Vagina (tissue), 2 donors: ENCODE results near the gene FAM32A. TPM values are rescaled to one million over a fixed set of nuclear protein-coding genes. Genes with fewer than 3 reads are reported as not detected.
"Not testable (repeated sequence)": the region's sequence is repeated elsewhere in the genome, so short reads cannot be mapped to it uniquely, and the experiment has no call there.

ENCODE experiments used
- DNase-seq, 2 donors: peaks; one replicate each; pipeline ENCODE4 v3.0.0-alpha.2; 2017; ENCODE audit errors: extremely low spot score in 2 of 2
- H3K27ac ChIP-seq: fragments of 200-600 bp; sonication (generic); one replicate; pipeline ENCODE4 v1.5.1; 2019
- H3K27me3 ChIP-seq: fragments of 200-600 bp; sonication (generic); one replicate; pipeline ENCODE4 v1.5.1; 2019
- H3K36me3 ChIP-seq, 2 donors: fragments of 200-600 bp; sonication (generic); one replicate each; pipeline ENCODE4 v1.5.1; 2017 to 2019
- H3K4me1 ChIP-seq: fragments of 200-600 bp; sonication (generic); one replicate; pipeline ENCODE4 v1.5.1; 2019
- H3K4me3 ChIP-seq, 2 donors: fragments of 200-600 bp; sonication (generic); 1 replicate in 1 of 2; 2 replicates in 1 of 2; pipeline ENCODE4 v1.5.1; 2016 to 2019
- H3K9me3 ChIP-seq: fragments of 200-600 bp; sonication (generic); one replicate; pipeline ENCODE4 v1.5.1; 2019
- CTCF ChIP-seq, 3 experiments: fragments of 450-650 bp in 2 of 3; fragments of 200-600 bp in 1 of 3; sonication (generic) in 1 of 3; IDR thresholded peaks; one replicate each; pipeline ENCODE4 v1.5.1; 2017 to 2019; ENCODE audit warnings: antibody characterized with exemption in 3 of 3, mild to moderate bottlenecking in 2 of 3, moderate library complexity in 2 of 3
- POLR2A ChIP-seq, 2 donors: fragments of 450-650 bp; IDR thresholded peaks; one replicate each; pipeline ENCODE4 v1.6.1; 2017; ENCODE audit warnings: antibody characterized with exemption in 2 of 2, mild to moderate bottlenecking in 2 of 2, moderate library complexity in 2 of 2
- POLR2AphosphoS5 ChIP-seq, 2 donors: sonication (generic); formaldehyde crosslinking; IDR thresholded peaks; one replicate each; pipeline ENCODE4 v1.9.0; 2017; ENCODE audit warnings: antibody characterized with exemption in 2 of 2, mild to moderate bottlenecking in 2 of 2, low read depth in 1 of 2; ENCODE audit not compliant: insufficient read depth in 1 of 2
- intact Hi-C: fragments of 100-400 bp; cut with DNase I; formaldehyde crosslinking; loops from one replicate; pipeline ENCODE4 v1.15.1; 2023
- total RNA-seq: library from RNA; depleted of rRNA; stranded (reverse); fragments of >200 nt; gene quantifications from one replicate; pipeline ENCODE4 v1.2.3, GENCODE V29; 2016

The FAM32A gene
- total RNA-seq, 1 donor from 2014 or later, result 57.2 TPM

GRCh38 chr19:16175954-16176353 is 9.3 kb upstream of the FAM32A start:
- no peak for TF ChIP-seq POLR2AphosphoS5 (IDR thresholded peaks at IDR 0.05; ENCODE audit: insufficient read depth in 1 of 2, low read depth in 1 of 2)
- TF ChIP-seq CTCF (IDR thresholded peaks at IDR 0.05), result no peak
- TF ChIP-seq POLR2A (IDR thresholded peaks at IDR 0.05), result no peak
- Histone ChIP-seq H3K36me3 (no peaks in the 10 kb centered on the region), H3K4me3 (no peak overlapping the region), H3K4me1 (no peaks in the 10 kb centered on the region), H3K9me3 (no peaks in the 10 kb centered on the region), H3K27ac (no peak overlapping the region), H3K27me3 (no peaks in the 10 kb centered on the region)
- intact Hi-C loops, result no loop called here
- DNase-seq, result no peak

GRCh38 chr19:16178866-16179265 is 6.3 kb upstream of the FAM32A start:
- H3K4me1 ChIP-seq, H3K27ac ChIP-seq, H3K36me3 ChIP-seq, H3K4me3 ChIP-seq, DNase-seq, intact Hi-C loops, H3K27me3 ChIP-seq, H3K9me3 ChIP-seq: not testable (repeated sequence)

GRCh38 chr19:16180611-16181010 is 4.6 kb upstream of the FAM32A start:
- TF ChIP-seq POLR2AphosphoS5 (IDR thresholded peaks at IDR 0.05; ENCODE audit: insufficient read depth in 1 of 2, low read depth in 1 of 2), result no peak
- TF ChIP-seq POLR2A (IDR thresholded peaks at IDR 0.05), result no peak
- TF ChIP-seq CTCF (IDR thresholded peaks at IDR 0.05), result no peak
- no peak for DNase-seq
- Histone ChIP-seq H3K36me3 (no peaks in the 10 kb centered on the region), H3K9me3 (no peaks in the 10 kb centered on the region), H3K4me3 (no peak overlapping the region), H3K27ac (no peak overlapping the region), H3K4me1 (peaks cover 5% of the 10 kb centered on the region), H3K27me3 (no peaks in the 10 kb centered on the region)
- intact Hi-C loops, result loop anchor here (5.0 to 10.0 kb wide), 3 partner anchors 66 to 556 kb away; partner anchors contain the start of gene RAB8A

GRCh38 chr19:16184665-16185122 is 516 bp upstream of the FAM32A start:
- H3K27ac ChIP-seq, result no peak overlapping the region
- H3K4me3 ChIP-seq, result peak overlapping the region; percentile 67 to 84
- TF ChIP-seq CTCF (IDR thresholded peaks at IDR 0.05), result no peak
- TF ChIP-seq POLR2AphosphoS5 (IDR thresholded peaks at IDR 0.05; ENCODE audit: insufficient read depth in 1 of 2, low read depth in 1 of 2), result no peak
- no peak for TF ChIP-seq POLR2A (IDR thresholded peaks at IDR 0.05)
- peaks cover 0 to 6% of the 10 kb centered on the region in 2 donors for H3K36me3 ChIP-seq
- H3K9me3 ChIP-seq, result no peaks in the 10 kb centered on the region
- no peak for DNase-seq
- intact Hi-C loops, result loop anchor here (5.0 to 10.0 kb wide), 3 partner anchors 70 to 560 kb away; partner anchors contain the start of gene RAB8A
- no peaks in the 10 kb centered on the region for H3K27me3 ChIP-seq
- peaks cover 35% of the 10 kb centered on the region for H3K4me1 ChIP-seq

- Histone ChIP-seq H3K4me3 (peak overlapping the region; percentile 67 to 84), H3K36me3 (peaks cover 0 to 17% of the 10 kb centered on the region in 2 donors), H3K27me3 (no peaks in the 10 kb centered on the region), H3K4me1 (peaks cover 35% of the 10 kb centered on the region), H3K9me3 (no peaks in the 10 kb centered on the region), H3K27ac (peak overlapping the region; percentile 72)
- TF ChIP-seq CTCF (IDR thresholded peaks at IDR 0.05), result no peak
- TF ChIP-seq POLR2A (IDR thresholded peaks at IDR 0.05), result no peak
- TF ChIP-seq POLR2AphosphoS5 (IDR thresholded peaks at IDR 0.05; ENCODE audit: insufficient read depth in 1 of 2, low read depth in 1 of 2), result no peak
- no peak for DNase-seq
- intact Hi-C loops, result loop anchor here (10.0 kb wide), 2 partner anchors 71 to 561 kb away; partner anchors contain the start of gene RAB8A
Observed at GRCh38 chr19:16185768-16186123, 536 bp downstream of the FAM32A start.
